IMR-90 (cell line): Measurements from ENCODE around the gene EXOC2. TPM values are rescaled to one million over a fixed set of nuclear protein-coding genes. Genes with fewer than 3 reads are reported as not detected.

Source experiments
- ATAC-seq: fragments of 200-7000 bp; cut with Tn5 transposase; 2 replicates; pipeline ENCODE4 v1.9.1; 2020; ENCODE audit warnings: low read depth, mild to moderate bottlenecking, moderate library complexity
- BruUV-seq: library from RNA; stranded (reverse); fragments of 400-500 nt; replicated peaks from 2 replicates; lab custom pipeline; 2021; lab: Mats Ljungman, UMichigan
- CTCF ChIA-PET: fragments of 300-600 bp; formaldehyde crosslinking; extraction: SDS; loops from one replicate; lab custom pipeline; 2021; ENCODE audit warnings: antibody characterized with exemption; lab: Yijun Ruan, JAX
- POLR2A ChIA-PET: fragments of 300-600 bp; sonication (Branson Sonifier 250); formaldehyde crosslinking; loops from one replicate; lab custom pipeline; 2022; ENCODE audit warnings: antibody characterized with exemption; ENCODE audit not compliant: unreplicated experiment; lab: Charles Lee
- DNase-seq: peaks from one replicate; pipeline ENCODE4 v3.0.0; 2013
- H2AFZ ChIP-seq: replicated peaks from 2 replicates; pipeline ENCODE3; 2013; ENCODE audit warnings: low read length, mild to moderate bottlenecking; ENCODE audit not compliant: poor library complexity
- H2AK5ac ChIP-seq: 2 replicates; pipeline ENCODE4 v1.6.1; 2013; ENCODE audit warnings: low read depth, low read length, inconsistent platforms
- H2AK9ac ChIP-seq: replicated peaks from 2 replicates; pipeline ENCODE3; 2013; ENCODE audit warnings: mild to moderate bottlenecking, low read depth, low read length, moderate library complexity; ENCODE audit not compliant: poor library complexity
- H2BK120ac ChIP-seq: 2 replicates; pipeline ENCODE4 v1.6.1; 2013; ENCODE audit warnings: low read depth, low read length, inconsistent platforms
- H2BK15ac ChIP-seq: 3 replicates; pipeline ENCODE4 v1.6.1; 2013; ENCODE audit warnings: low read depth, low read length, inconsistent platforms
- H2BK20ac ChIP-seq: 2 replicates; pipeline ENCODE4 v1.6.1; 2013; ENCODE audit warnings: low read depth, mild to moderate bottlenecking, inconsistent platforms, low read length, moderate library complexity
- H2BK5ac ChIP-seq: 2 replicates; pipeline ENCODE4 v1.6.1; 2013; ENCODE audit warnings: mild to moderate bottlenecking, low read depth, low read length, inconsistent platforms; ENCODE audit not compliant: poor library complexity, severe bottlenecking
- H3K14ac ChIP-seq: replicated peaks from 2 replicates; pipeline ENCODE4 v1.6.1; 2013; ENCODE audit warnings: low read depth, low read length, inconsistent platforms
- H3K18ac ChIP-seq: 2 replicates; pipeline ENCODE4 v1.6.1; 2013; ENCODE audit warnings: low read depth, low read length, control low read depth
- H3K23ac ChIP-seq: 2 replicates; pipeline ENCODE4 v1.6.1; 2013; ENCODE audit warnings: low read depth, low read length, inconsistent platforms
- H3K27ac ChIP-seq: 2 replicates; pipeline ENCODE4 v1.5.1; 2013; ENCODE audit warnings: mild to moderate bottlenecking, control low read depth, low read length; ENCODE audit not compliant: insufficient read depth
- H3K27me3 ChIP-seq: 2 replicates; pipeline ENCODE4 v1.6.1; 2013; ENCODE audit warnings: low read length; ENCODE audit not compliant: control insufficient read depth, insufficient read depth
- H3K36me3 ChIP-seq: 2 replicates; pipeline ENCODE4 v1.6.1; 2013; ENCODE audit warnings: low read length, mixed read lengths; ENCODE audit not compliant: control insufficient read depth, insufficient read depth
- H3K4ac ChIP-seq: 2 replicates; pipeline ENCODE4 v1.6.1; 2013; ENCODE audit warnings: low read depth, low read length, inconsistent platforms
- H3K4me1 ChIP-seq: 2 replicates; pipeline ENCODE4 v1.6.1; 2013; ENCODE audit warnings: low read length, mixed read lengths; ENCODE audit not compliant: control insufficient read depth, insufficient read depth
- H3K4me2 ChIP-seq: 2 replicates; pipeline ENCODE4 v1.6.1; 2013; ENCODE audit warnings: low read depth, mild to moderate bottlenecking, control low read depth, low read length, moderate library complexity
- H3K4me3 ChIP-seq: 2 replicates; pipeline ENCODE4 v1.5.1; 2013; ENCODE audit warnings: low read depth, mild to moderate bottlenecking, control low read depth, low read length, moderate library complexity; ENCODE audit not compliant: insufficient read depth
- H3K56ac ChIP-seq: 2 replicates; pipeline ENCODE4 v1.6.1; 2013; ENCODE audit warnings: low read length, inconsistent platforms; ENCODE audit not compliant: insufficient read depth; ENCODE audit errors: extremely low read depth
- H3K79me1 ChIP-seq, 2 experiments: 2 replicates each; pipeline ENCODE4 v1.6.1; 2013; ENCODE audit warnings: low read length in 2 of 2, inconsistent platforms in 1 of 2, low read depth in 1 of 2
- H3K9ac ChIP-seq: 2 replicates; pipeline ENCODE4 v1.6.1; 2013; ENCODE audit warnings: low read depth, low read length, control low read depth
- H3K9me1 ChIP-seq: 2 replicates; pipeline ENCODE4 v1.6.1; 2013; ENCODE audit warnings: low read length, inconsistent platforms; ENCODE audit not compliant: insufficient read depth
- H3K9me3 ChIP-seq: 2 replicates; pipeline ENCODE4 v1.6.1; 2013; ENCODE audit warnings: low read length; ENCODE audit not compliant: control insufficient read depth, insufficient read depth
- H4K20me1 ChIP-seq: 2 replicates; pipeline ENCODE4 v1.6.1; 2013; ENCODE audit warnings: low read length, inconsistent platforms; ENCODE audit not compliant: insufficient read depth
- H4K5ac ChIP-seq: 2 replicates; pipeline ENCODE4 v1.6.1; 2013; ENCODE audit warnings: mild to moderate bottlenecking, low read depth, low read length, control low read depth
- H4K8ac ChIP-seq, 2 experiments: 2 replicates each; pipeline ENCODE4 v1.6.1; 2013; ENCODE audit warnings: low read depth in 2 of 2, low read length in 2 of 2, control low read depth in 1 of 2, inconsistent platforms in 1 of 2
- H4K91ac ChIP-seq: 2 replicates; pipeline ENCODE4 v1.6.1; 2013; ENCODE audit warnings: low read depth, low read length, inconsistent platforms; ENCODE audit not compliant: insufficient read depth
- BHLHE40 ChIP-seq: fragments of 150-350 bp; IDR thresholded peaks from 2 replicates; pipeline ENCODE4 v1.6.1; 2016; ENCODE audit warnings: mild to moderate bottlenecking, low read depth, low read length
- CEBPB ChIP-seq: IDR thresholded peaks from 2 replicates; pipeline ENCODE4 v1.6.1; 2012; ENCODE audit warnings: low read depth, low read length, improper control_type of control experiment
- FOS ChIP-seq: fragments of 150-350 bp; IDR thresholded peaks from 2 replicates; pipeline ENCODE4 v1.6.1; 2016; ENCODE audit warnings: low read depth, low read length
- MAFK ChIP-seq: IDR thresholded peaks from 2 replicates; pipeline ENCODE4 v1.6.1; 2012; ENCODE audit warnings: low read depth, low read length, improper control_type of control experiment
- MAZ ChIP-seq: IDR thresholded peaks from 2 replicates; pipeline ENCODE4 v1.6.1; 2012; ENCODE audit warnings: low read depth, mild to moderate bottlenecking, low read length, improper control_type of control experiment, moderate library complexity, borderline replicate concordance
- MXI1 ChIP-seq: IDR thresholded peaks from 2 replicates; pipeline ENCODE4 v1.6.1; 2012; ENCODE audit warnings: low read depth, mild to moderate bottlenecking, low read length, moderate library complexity, borderline replicate concordance
- NFE2L2 ChIP-seq: fragments of 150-350 bp; IDR thresholded peaks from 2 replicates; pipeline ENCODE4 v1.6.1; 2016; ENCODE audit warnings: low read depth, mild to moderate bottlenecking, low read length
- POLR2A ChIP-seq: IDR thresholded peaks from 2 replicates; pipeline ENCODE4 v1.6.1; 2012; ENCODE audit warnings: mild to moderate bottlenecking, low read depth, low read length
- RAD21 ChIP-seq: IDR thresholded peaks from 2 replicates; pipeline ENCODE4 v1.6.1; 2012; ENCODE audit warnings: low read length, improper control_type of control experiment
- RCOR1 ChIP-seq: IDR thresholded peaks from 2 replicates; pipeline ENCODE4 v1.6.1; 2012; ENCODE audit warnings: mild to moderate bottlenecking, low read length, improper control_type of control experiment; ENCODE audit not compliant: insufficient replicate concordance
- WGBS, 2 experiments: methylation state at CpG; one replicate each; pipeline versions ENCODE4 v1.1.5 to v1.1.7; 2013; ENCODE audit warnings: missing lambda C conversion rate in 2 of 2; ENCODE audit not compliant: insufficient read length in 1 of 2; ENCODE audit errors: extremely low coverage in 2 of 2; 5-methylcytosine and 5-hydroxymethylcytosine counted together
- dilution Hi-C: fragments of 300-500 bp; cut with HindIII; formaldehyde crosslinking; loops from one replicate; pipeline ENCODE4 v1.14.3; 2018; ENCODE audit warnings: low sequenced_read_pairs; ENCODE audit not compliant: unreplicated experiment
- in situ Hi-C: fragments of 300-500 bp; cut with MboI; formaldehyde crosslinking; loops from 3 replicates; pipeline ENCODE4 v1.14.3; 2019; ENCODE audit warnings: low sequenced_read_pairs, inconsistent platforms, mixed read lengths
- intact Hi-C: fragments of 100-400 bp; cut with micrococcal nuclease; formaldehyde crosslinking; loops from 2 replicates; pipeline ENCODE4 v1.10.0; 2022
- polyA plus RNA-seq, 3 experiments: library from polyadenylated mRNA; depleted of rRNA; stranded (reverse); fragments of >200 nt; gene quantifications; 2 replicates each; pipeline ENCODE4 v1.2.3, GENCODE V29; 2012; ENCODE audit warnings: low replicate concordance in 1 of 3
- total RNA-seq: library from RNA; depleted of rRNA; stranded (reverse); fragments of >200 nt; gene quantifications from 2 replicates; pipeline ENCODE4 v1.2.3, GENCODE V29; 2012

The EXOC2 gene
- total and polyA plus RNA-seq, 2 of the 4 experiments (the other 2 are of a cell fraction), result 13.1 to 37.3 TPM

- no peak for TF ChIP-seq POLR2A
- no peak for TF ChIP-seq RCOR1
- TF ChIP-seq RAD21, result no peak
- TF ChIP-seq BHLHE40, result no peak
- TF ChIP-seq MAFK, result no peak
- no peak for TF ChIP-seq FOS
- no peak for TF ChIP-seq NFE2L2
- TF ChIP-seq MAZ, result no peak
- no peak for TF ChIP-seq CEBPB
- TF ChIP-seq MXI1, result no peak
- H3K23ac ChIP-seq, result no peak overlapping the region
These were observed 193.3 kb downstream of the EXOC2 start for GRCh38 chr6:499617-500016.

More at GRCh38 chr6:499617-500016, 193.3 kb downstream of the EXOC2 start:
- no peak overlapping the region for H3K4me2 ChIP-seq
- no peak overlapping the region for H4K5ac ChIP-seq
- BruUV-seq, result no TSS peak
- H2BK15ac ChIP-seq, result no peak overlapping the region
- ChIA-PET CTCF (no interaction called here), POLR2A (no interaction called here)
- no peak overlapping the region for H3K4ac ChIP-seq
- WGBS, 2 experiments, result no CpG with 5 or more reads among the region's 3 CpGs
- H3K27ac ChIP-seq, result no peak overlapping the region
- H3K9me1 ChIP-seq, result peaks cover 9% of the 10 kb centered on the region; the same call in 1 of the 2 replicates
- H4K20me1 ChIP-seq, result no peaks in the 10 kb centered on the region
- no peak overlapping the region for H4K8ac ChIP-seq
- ATAC-seq (no peak), DNase-seq (no peak)
- no peak overlapping the region for H3K4me3 ChIP-seq
- no peak overlapping the region for H3K14ac ChIP-seq
- H3K56ac ChIP-seq, result no peak overlapping the region
- no peaks in the 10 kb centered on the region for H3K27me3 ChIP-seq
- H3K9me3 ChIP-seq, result no peaks in the 10 kb centered on the region
- no peak overlapping the region for H2AK9ac ChIP-seq
- H2BK5ac ChIP-seq, result no peak overlapping the region
- in situ Hi-C loops, result no loop called here
- H3K18ac ChIP-seq, result no peak overlapping the region
- no peaks in the 10 kb centered on the region; a peak in 1 of 4 replicates for H3K79me1 ChIP-seq
- H2BK20ac ChIP-seq, result no peak overlapping the region
- no peaks in the 10 kb centered on the region for H3K4me1 ChIP-seq
- intact Hi-C loops, result loop anchor here (10.0 kb wide), 1 partner anchor 205 kb away; the partner anchor contains the start of gene DUSP22
- dilution Hi-C loops, result no loop called here
- H3K9ac ChIP-seq, result no peak overlapping the region
- H2BK120ac ChIP-seq, result no peak overlapping the region
- H2AFZ ChIP-seq, result no peak overlapping the region
- peaks cover 10% of the 10 kb centered on the region; the same call in 1 of the 2 replicates for H3K36me3 ChIP-seq
- H4K91ac ChIP-seq, result no peak overlapping the region
- no peak overlapping the region for H2AK5ac ChIP-seq
